OCI-LY7 (cell line): ENCODE data around the gene TRPM3. TPM values are rescaled to one million over a fixed set of nuclear protein-coding genes. Genes with fewer than 3 reads are reported as not detected.

Experiments used
- BruUV-seq: library from RNA; stranded (reverse); fragments of 400-500 nt; replicated peaks from 2 replicates; lab custom pipeline; 2021; lab: Mats Ljungman, UMichigan
- CTCF ChIA-PET: fragments of 300-600 bp; sonication (Branson Sonifier 250); formaldehyde crosslinking; loops from one replicate; lab custom pipeline; 2022; ENCODE audit warnings: antibody characterized with exemption; ENCODE audit not compliant: unreplicated experiment; lab: Charles Lee
- POLR2A ChIA-PET: fragments of 300-600 bp; sonication (Branson Sonifier 250); formaldehyde crosslinking; loops from one replicate; lab custom pipeline; 2022; ENCODE audit warnings: antibody characterized with exemption; lab: Charles Lee
- DNase-seq: peaks from one replicate; pipeline ENCODE4 v3.0.0-alpha.2; 2015; ENCODE audit warnings: low spot score
- H2AFZ ChIP-seq: fragments of 200-600 bp; sonication (generic), shearing (Covaris generic); 2 replicates; pipeline ENCODE4 v1.6.1; 2014; ENCODE audit warnings: mild to moderate bottlenecking, antibody characterized with exemption, low read length, moderate library complexity
- H3K27ac ChIP-seq: fragments of 200-600 bp; sonication (generic); 2 replicates; pipeline ENCODE4 v1.5.1; 2014; ENCODE audit warnings: mixed run types, low read depth, mild to moderate bottlenecking, moderate library complexity, low read length, inconsistent platforms; ENCODE audit not compliant: poor library complexity, severe bottlenecking
- H3K36me3 ChIP-seq: fragments of 200-600 bp; sonication (generic); 2 replicates; pipeline ENCODE4 v1.6.1; 2014; ENCODE audit warnings: mild to moderate bottlenecking, antibody characterized with exemption, low read length, moderate library complexity, mixed read lengths; ENCODE audit not compliant: insufficient read depth
- H3K4me1 ChIP-seq: fragments of 200-600 bp; sonication (generic); 2 replicates; pipeline ENCODE4 v1.5.1; 2014; ENCODE audit warnings: mild to moderate bottlenecking, low read length; ENCODE audit not compliant: insufficient read depth, poor library complexity, severe bottlenecking
- H3K4me2 ChIP-seq: fragments of 200-600 bp; sonication (generic); 2 replicates; pipeline ENCODE4 v1.6.1; 2014; ENCODE audit warnings: mild to moderate bottlenecking, low read length
- H3K4me3 ChIP-seq: fragments of 200-600 bp; sonication (generic); 2 replicates; pipeline ENCODE4 v1.5.1; 2014; ENCODE audit warnings: mild to moderate bottlenecking, low read depth, low read length; ENCODE audit not compliant: poor library complexity, severe bottlenecking
- H3K79me2 ChIP-seq: fragments of 200-600 bp; sonication (generic); 2 replicates; pipeline ENCODE4 v1.6.1; 2016; ENCODE audit warnings: low read depth, mild to moderate bottlenecking, low read length, moderate library complexity, mixed read lengths; ENCODE audit not compliant: insufficient read depth
- H3K9me2 ChIP-seq: fragments of 200-600 bp; sonication (generic); 2 replicates; pipeline ENCODE4 v1.6.1; 2016; ENCODE audit warnings: mild to moderate bottlenecking, low read length, mixed read lengths; ENCODE audit not compliant: insufficient read depth
- H3K9me3 ChIP-seq: fragments of 200-600 bp; sonication (generic); 2 replicates; pipeline ENCODE4 v1.6.1; 2014; ENCODE audit warnings: mild to moderate bottlenecking, mixed run types, low read length, mixed read lengths
- H4K20me1 ChIP-seq: fragments of 200-600 bp; sonication (generic); 2 replicates; pipeline ENCODE4 v1.6.1; 2014; ENCODE audit warnings: mild to moderate bottlenecking, antibody characterized with exemption, low read length, moderate library complexity, mixed read lengths; ENCODE audit not compliant: insufficient read depth
- CTCF ChIP-seq: fragments of 200-600 bp; sonication (generic); conservative IDR thresholded peaks from 2 replicates; pipeline ENCODE4 v1.5.1; 2014; ENCODE audit warnings: mild to moderate bottlenecking, antibody characterized with exemption, low read length, moderate library complexity, mixed read lengths
- EZH2phosphoT487 ChIP-seq: fragments of 200-600 bp; sonication (generic); IDR thresholded peaks from 2 replicates; pipeline ENCODE4 v1.6.1; 2018; ENCODE audit warnings: low read depth, borderline replicate concordance, mild to moderate bottlenecking, mixed run types, antibody characterized with exemption, low read length, moderate library complexity, mixed read lengths
- intact Hi-C: fragments of 100-400 bp; cut with micrococcal nuclease; formaldehyde crosslinking; loops from one replicate; pipeline ENCODE4 v1.10.0; 2022; ENCODE audit not compliant: unreplicated experiment
- total RNA-seq, 2 experiments: library from RNA; depleted of rRNA in 1 of 2; stranded (reverse); fragments of >200 nt in 1 of 2; shearing (Covaris generic) in 1 of 2; gene quantifications; 2 replicates each; pipeline ENCODE4 v1.2.3, GENCODE V29; 2014 to 2022

The TRPM3 gene
- total RNA-seq, 2 experiments from 2014 or later: not detected

DNA sequence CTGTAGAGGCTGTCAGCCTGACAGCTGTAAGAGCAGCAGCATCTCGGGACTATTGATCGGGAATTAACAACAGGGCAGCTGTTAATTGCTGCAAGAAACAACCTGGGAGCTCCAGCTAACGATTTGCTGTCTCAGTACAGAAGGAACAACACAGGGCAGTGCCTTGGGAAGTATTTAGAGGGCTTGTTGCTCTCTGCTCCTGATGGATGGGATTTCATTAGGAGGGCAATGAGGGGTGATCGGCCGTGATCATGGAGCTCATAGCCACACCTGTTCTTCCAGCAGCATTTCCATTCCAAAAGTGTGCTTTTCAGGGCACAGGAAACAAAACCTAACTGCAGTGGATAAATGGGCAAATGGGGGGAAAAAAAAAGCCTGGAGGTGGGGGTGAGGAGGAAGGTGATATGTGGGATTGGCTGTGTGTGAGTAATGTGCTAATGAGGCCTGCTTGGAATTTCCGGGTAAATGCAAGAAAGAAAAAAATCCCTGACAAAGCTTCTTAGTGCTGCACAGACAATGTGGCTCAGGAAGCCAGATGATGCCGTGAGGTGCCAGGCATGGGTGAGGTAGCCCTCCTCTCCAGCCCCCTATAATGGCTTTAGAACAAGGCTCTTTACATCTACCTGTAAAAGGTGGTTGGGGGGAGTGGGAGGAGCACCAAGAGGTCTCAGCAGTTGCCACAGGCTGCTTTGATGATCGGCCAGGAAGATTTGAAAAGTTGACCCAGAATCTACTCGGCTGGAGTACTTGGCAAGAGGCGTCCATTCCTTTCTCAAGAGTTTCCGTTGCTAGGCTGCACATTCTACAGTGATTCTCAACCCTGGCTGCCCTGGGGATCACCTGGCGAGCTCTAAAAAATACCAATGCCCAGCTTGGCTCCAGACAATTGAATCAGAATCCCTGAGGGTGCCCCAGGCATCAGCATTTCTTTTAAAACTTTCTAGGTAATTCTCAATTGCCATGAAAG lies 567.4 kb downstream of the TRPM3 start:
- no peaks in the 10 kb centered on the region for H3K9me3 ChIP-seq
- intact Hi-C loops: no loop called here
- H3K36me3 ChIP-seq: no peaks in the 10 kb centered on the region
- H3K27ac ChIP-seq: no peak overlapping the region
- BruUV-seq: no TSS peak
- H4K20me1 ChIP-seq: no peaks in the 10 kb centered on the region
- H3K4me1 ChIP-seq: no peaks in the 10 kb centered on the region
- H3K4me3 ChIP-seq: no peak overlapping the region
- H3K9me2 ChIP-seq: no peaks in the 10 kb centered on the region
- DNase-seq: no peak
- ChIA-PET CTCF (no interaction called here), POLR2A (interaction anchor here (0.6 to 1.0 kb wide), 4 partner anchors 10 to 1130 kb away, joined by 3 to 7 read pairs (median 4); no protein-coding TSS in a partner anchor)
- no peak for TF ChIP-seq EZH2phosphoT487
- no peak for TF ChIP-seq CTCF
- H2AFZ ChIP-seq: no peak overlapping the region
- no peaks in the 10 kb centered on the region for H3K79me2 ChIP-seq
- H3K4me2 ChIP-seq: no peak overlapping the region

- Histone ChIP-seq H3K36me3 (no peaks in the 10 kb centered on the region), H3K27ac (no peak overlapping the region), H3K79me2 (no peaks in the 10 kb centered on the region), H3K4me3 (no peak overlapping the region), H2AFZ (no peak overlapping the region), H3K9me2 (no peaks in the 10 kb centered on the region), H4K20me1 (no peaks in the 10 kb centered on the region), H3K4me2 (no peak overlapping the region), H3K9me3 (no peaks in the 10 kb centered on the region), H3K4me1 (no peaks in the 10 kb centered on the region)
- no TSS peak for BruUV-seq
- POLR2A ChIA-PET: interaction anchor here (1.0 kb wide), 1 partner anchor 9 kb away, joined by 3 read pairs; no protein-coding TSS in a partner anchor
- intact Hi-C loops: no loop called here
- TF ChIP-seq CTCF (no peak), EZH2phosphoT487 (no peak)
- CTCF ChIA-PET: no interaction called here
- no peak for DNase-seq
These were observed 568.9 kb downstream of the TRPM3 start for GRCh38 chr9:70552561-70552960.

- no TSS peak for BruUV-seq
- Histone ChIP-seq H4K20me1 (no peaks in the 10 kb centered on the region), H3K9me2 (no peaks in the 10 kb centered on the region), H2AFZ (no peak overlapping the region), H3K4me3 (no peak overlapping the region), H3K9me3 (no peaks in the 10 kb centered on the region), H3K79me2 (no peaks in the 10 kb centered on the region), H3K4me2 (no peak overlapping the region), H3K4me1 (no peaks in the 10 kb centered on the region), H3K36me3 (no peaks in the 10 kb centered on the region), H3K27ac (no peak overlapping the region)
- TF ChIP-seq CTCF (no peak), EZH2phosphoT487 (no peak)
- intact Hi-C loops: no loop called here
- ChIA-PET POLR2A (interaction anchor here (0.6 kb wide), 2 partner anchors 12 to 118 kb away, joined by 5 read pairs; no protein-coding TSS in a partner anchor), CTCF (no interaction called here)
- DNase-seq: no peak
These were observed 569.6 kb downstream of the TRPM3 start for GRCh38 chr9:70551801-70552200.
